ENCODE measurements around the gene SWI5.

DNA sequence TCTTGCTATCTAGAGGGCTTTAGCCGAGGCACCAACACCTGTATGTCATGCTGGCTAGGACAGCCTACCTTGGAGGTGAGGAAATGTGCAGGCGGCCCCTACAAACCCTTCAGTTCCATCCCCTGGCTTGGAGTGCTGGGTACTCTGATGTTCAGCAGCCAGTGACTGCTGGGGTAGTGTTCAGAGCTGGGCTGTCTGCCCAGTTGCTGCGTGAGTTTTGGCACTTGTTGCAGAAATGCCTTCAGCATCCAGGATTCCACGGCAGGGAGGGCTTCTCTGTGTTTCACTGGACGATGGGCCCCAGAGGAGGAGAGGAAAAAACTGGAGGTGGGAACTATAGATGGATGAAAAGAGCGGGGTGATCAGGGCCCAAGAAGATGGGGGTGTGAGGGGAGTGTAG, 10.4 kb downstream of the SWI5 start:
- TF ChIP-seq, protein P1, sequence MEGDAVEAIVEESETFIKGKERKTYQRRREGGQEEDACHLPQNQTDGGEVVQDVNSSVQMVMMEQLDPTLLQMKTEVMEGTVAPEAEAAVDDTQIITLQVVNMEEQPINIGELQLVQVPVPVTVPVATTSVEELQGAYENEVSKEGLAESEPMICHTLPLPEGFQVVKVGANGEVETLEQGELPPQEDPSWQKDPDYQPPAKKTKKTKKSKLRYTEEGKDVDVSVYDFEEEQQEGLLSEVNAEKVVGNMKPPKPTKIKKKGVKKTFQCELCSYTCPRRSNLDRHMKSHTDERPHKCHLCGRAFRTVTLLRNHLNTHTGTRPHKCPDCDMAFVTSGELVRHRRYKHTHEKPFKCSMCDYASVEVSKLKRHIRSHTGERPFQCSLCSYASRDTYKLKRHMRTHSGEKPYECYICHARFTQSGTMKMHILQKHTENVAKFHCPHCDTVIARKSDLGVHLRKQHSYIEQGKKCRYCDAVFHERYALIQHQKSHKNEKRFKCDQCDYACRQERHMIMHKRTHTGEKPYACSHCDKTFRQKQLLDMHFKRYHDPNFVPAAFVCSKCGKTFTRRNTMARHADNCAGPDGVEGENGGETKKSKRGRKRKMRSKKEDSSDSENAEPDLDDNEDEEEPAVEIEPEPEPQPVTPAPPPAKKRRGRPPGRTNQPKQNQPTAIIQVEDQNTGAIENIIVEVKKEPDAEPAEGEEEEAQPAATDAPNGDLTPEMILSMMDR (conservative IDR thresholded peaks at IDR 0.05; ENCODE audit: low read depth, low read length): no peak
- no peak for TF ChIP-seq EZH2 (IDR thresholded peaks at IDR 0.05; ENCODE audit: low read length, unreplicated experiment)
